Activated CD8-positive, alpha-beta memory T cell treated with anti-CD3 and anti-CD28 coated beads for 36 hours (primary cell): ENCODE data around the gene KIAA0232. TPM values are rescaled to one million over a fixed set of nuclear protein-coding genes. Genes with fewer than 3 reads are reported as not detected.

Experiments used
- CTCF ChIA-PET: fragments of 350-600 bp; sonication (Branson Sonifier 250); formaldehyde crosslinking; loops from one replicate; lab custom pipeline; 2021; ENCODE audit warnings: antibody characterized with exemption; lab: Charles Lee
- POLR2A ChIA-PET: fragments of 350-600 bp; sonication (Branson Sonifier 250); formaldehyde crosslinking; loops from one replicate; lab custom pipeline; 2021; ENCODE audit warnings: antibody characterized with exemption; lab: Charles Lee
- total RNA-seq, 2 experiments: library from RNA; stranded (reverse); gene quantifications; one replicate each; pipeline ENCODE4 v1.2.3, GENCODE V29; 2021

The KIAA0232 gene
- total RNA-seq, 2 experiments from 2014 or later = 14.0 to 17.5 TPM

- ChIA-PET CTCF (interaction anchor here (3.8 kb wide), 1 partner anchor 27 kb away, joined by 12 read pairs; no protein-coding TSS in a partner anchor), POLR2A (interaction anchor here (2.5 kb wide), 1 partner anchor 8 kb away, joined by 27 read pairs; the partner anchor contains the start of gene TBC1D14)
Observed at GRCh38 chr4:6900956-6901355, 118.4 kb downstream of the KIAA0232 start.

- CTCF ChIA-PET = interaction anchor here (3.8 kb wide), 1 partner anchor 28 kb away, joined by 12 read pairs; no protein-coding TSS in a partner anchor
- POLR2A ChIA-PET = interaction anchor here (0.6 kb wide), 1 partner anchor 212 kb away, joined by 4 read pairs; no protein-coding TSS in a partner anchor
Observed at GRCh38 chr4:6901669-6902317, 119.3 kb downstream of the KIAA0232 start.

DNA sequence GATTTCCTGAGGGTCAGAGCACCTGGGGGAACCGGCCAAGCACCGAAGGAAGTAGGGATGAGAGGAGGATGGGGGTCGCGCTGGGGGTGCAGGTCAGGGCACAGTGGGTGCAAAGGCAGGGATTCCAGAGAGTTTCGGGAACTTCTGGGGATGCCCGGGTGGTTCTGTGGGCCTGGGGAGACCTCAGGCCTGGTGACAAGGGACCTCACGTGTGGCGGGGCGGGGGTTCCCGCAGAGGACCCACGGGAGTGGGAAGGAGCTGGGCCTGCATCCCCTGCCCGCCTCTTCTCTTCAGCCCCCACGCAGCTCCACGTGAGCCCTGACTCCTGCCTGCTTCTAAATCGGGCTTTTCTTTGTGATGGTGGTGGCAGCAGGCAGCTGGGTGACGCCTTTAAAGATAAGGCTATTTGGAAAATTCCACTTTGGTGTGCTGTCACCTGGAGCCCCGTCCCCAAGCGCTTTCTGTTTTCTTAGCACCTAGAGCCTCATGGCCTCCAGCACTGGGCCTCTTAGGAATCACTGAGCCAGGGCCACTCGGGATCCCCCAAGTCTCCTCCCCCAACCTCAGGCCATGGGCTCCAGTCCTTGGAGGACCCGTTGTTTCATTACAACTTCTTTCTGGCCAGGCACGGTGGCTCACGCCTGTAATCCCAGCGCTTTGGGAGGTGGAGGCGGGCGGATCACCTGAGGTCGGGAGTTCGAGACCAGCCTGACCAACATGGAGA, 120.0 kb downstream of the KIAA0232 start:
- CTCF ChIA-PET = interaction anchor here (3.8 kb wide), 1 partner anchor 29 kb away, joined by 12 read pairs; no protein-coding TSS in a partner anchor
- POLR2A ChIA-PET = interaction anchor here (0.6 kb wide), 1 partner anchor 212 kb away, joined by 4 read pairs; no protein-coding TSS in a partner anchor

- CTCF ChIA-PET = interaction anchor here (0.7 to 1.3 kb wide), 3 partner anchors 20 to 186 kb away, joined by 3 to 4 read pairs (median 3); no protein-coding TSS in a partner anchor
- POLR2A ChIA-PET = no interaction called here
Observed at GRCh38 chr4:6905516-6906445, 123.3 kb downstream of the KIAA0232 start.

DNA sequence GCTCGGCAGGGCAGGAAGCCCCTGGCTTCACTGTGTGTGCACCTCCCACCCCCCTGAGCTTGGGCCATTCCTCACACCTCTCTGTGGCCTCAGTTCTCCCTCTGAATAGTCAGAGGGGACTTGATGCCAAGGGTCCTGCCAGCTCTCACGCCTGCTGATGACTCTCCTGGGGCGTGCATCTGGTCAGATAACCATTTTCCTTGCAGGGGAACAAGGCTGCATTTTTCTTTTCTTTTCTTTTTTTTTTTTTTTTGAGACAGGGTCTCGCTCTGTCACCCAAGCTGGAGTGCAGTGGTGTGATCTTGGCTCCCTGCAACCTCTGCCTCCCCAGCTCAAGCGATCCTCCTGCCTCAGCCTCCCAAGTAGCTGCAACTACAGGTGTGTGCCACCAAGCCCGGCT, 124.0 kb downstream of the KIAA0232 start:
- ChIA-PET POLR2A (interaction anchor here (0.6 kb wide), 1 partner anchor 94 kb away, joined by 4 read pairs; no protein-coding TSS in a partner anchor), CTCF (interaction anchor here (0.8 to 1.3 kb wide), 2 partner anchors 20 to 186 kb away, joined by 3 to 4 read pairs; no protein-coding TSS in a partner anchor)

DNA sequence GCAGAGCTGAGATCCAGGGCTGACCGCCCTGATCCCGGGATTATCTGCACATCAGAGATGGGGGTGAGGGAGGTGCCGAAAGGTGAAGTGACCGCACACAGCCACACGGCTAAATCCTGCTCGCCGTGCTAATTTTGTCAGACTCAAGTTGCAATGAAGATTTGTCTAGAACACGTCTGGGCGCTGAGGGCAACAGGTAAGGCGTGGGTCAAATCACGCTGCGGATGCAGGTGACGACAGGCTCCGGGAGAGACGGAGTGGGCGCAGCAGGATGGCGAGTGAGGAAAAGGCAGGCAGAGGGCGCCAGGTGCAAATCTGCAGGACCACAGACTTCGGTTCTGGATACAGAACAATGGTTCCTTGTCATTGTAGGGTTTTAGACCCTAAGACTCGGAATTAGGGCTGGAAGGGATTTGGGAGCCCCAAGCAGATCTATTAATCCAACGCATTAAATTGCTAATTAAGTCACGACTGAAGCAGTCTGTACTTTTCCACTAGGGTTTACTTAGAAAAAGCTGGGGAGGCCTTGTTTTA, 125.2 kb downstream of the KIAA0232 start:
- CTCF ChIA-PET = interaction anchor here (1.7 to 2.4 kb wide), 2 partner anchors 7 to 9 kb away, joined by 4 to 13 read pairs; no protein-coding TSS in a partner anchor
- POLR2A ChIA-PET = no interaction called here

GRCh38 chr4:6908432-6909112, 126.0 kb downstream of the KIAA0232 start:
- CTCF ChIA-PET = interaction anchor here (0.7 to 2.4 kb wide), 10 partner anchors 8 to 234 kb away, joined by 3 to 13 read pairs (median 4); partner anchors contain the start of genes GRPEL1 and MRFAP1L1
- POLR2A ChIA-PET = interaction anchor here (0.5 to 1.8 kb wide), 13 partner anchors 9 to 242 kb away, joined by 3 to 27 read pairs (median 5); partner anchors contain the start of gene TADA2B

- POLR2A ChIA-PET = interaction anchor here (0.6 to 1.8 kb wide), 14 partner anchors 9 to 236 kb away, joined by 3 to 27 read pairs (median 4); partner anchors contain the start of gene TADA2B
- CTCF ChIA-PET = interaction anchor here (0.7 to 2.4 kb wide), 11 partner anchors 9 to 235 kb away, joined by 3 to 13 read pairs (median 3); partner anchors contain the start of genes GRPEL1 and MRFAP1L1
Observed at GRCh38 chr4:6909113-6909969, 126.8 kb downstream of the KIAA0232 start, which contains the start of gene TBC1D14. Gene TBC1D14, plus strand, starts transcription at chr4:6909826. Its CDS starts 13,564 bp downstream, at chr4:6923390.

- ChIA-PET CTCF (interaction anchor here (0.9 to 2.4 kb wide), 5 partner anchors 11 to 190 kb away, joined by 3 to 13 read pairs (median 3); a partner anchor contains a TSS), POLR2A (interaction anchor here (0.9 to 2.4 kb wide), 8 partner anchors 10 to 236 kb away, joined by 3 to 27 read pairs (median 5); partner anchors contain the start of gene GRPEL1)
Observed at GRCh38 chr4:6909970-6910339, 127.4 kb downstream of the KIAA0232 start.

DNA sequence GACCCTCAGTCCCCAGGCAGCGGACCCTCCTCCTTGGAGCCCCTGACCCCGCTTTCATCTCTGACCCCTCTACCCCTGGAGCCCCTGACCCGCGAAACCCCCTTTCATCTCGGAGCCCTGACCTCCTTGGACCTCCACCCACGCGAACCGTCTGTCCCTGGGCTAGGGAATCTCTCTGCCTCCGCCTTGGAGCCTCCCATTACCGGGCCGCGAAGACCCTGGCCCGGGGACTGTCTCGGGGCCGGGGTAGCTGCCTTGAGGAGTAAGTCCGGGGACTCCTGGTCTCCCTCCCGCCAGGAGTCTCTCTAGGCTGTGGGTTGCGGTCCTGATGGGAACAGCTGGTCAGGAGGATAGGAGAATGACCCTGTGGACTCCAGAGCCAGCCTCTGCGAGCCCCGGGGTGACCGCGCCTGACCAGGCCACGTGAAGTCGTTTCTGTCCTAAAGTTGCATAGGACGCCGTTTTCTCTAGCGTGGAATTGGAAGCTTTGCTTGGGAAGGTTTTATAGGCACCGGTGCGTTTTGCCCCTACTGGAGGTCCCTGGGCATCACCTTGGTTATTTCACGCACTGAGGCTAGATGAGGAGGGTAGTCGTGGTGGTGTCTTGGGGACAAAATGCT, 127.9 kb downstream of the KIAA0232 start:
- ChIA-PET POLR2A (interaction anchor here (1.0 to 2.4 kb wide), 2 partner anchors 76 to 158 kb away, joined by 5 to 6 read pairs; partner anchors contain the start of gene GRPEL1), CTCF (interaction anchor here (0.6 to 1.3 kb wide), 4 partner anchors 64 to 364 kb away, joined by 3 read pairs; partner anchors contain the start of gene GRPEL1)

DNA sequence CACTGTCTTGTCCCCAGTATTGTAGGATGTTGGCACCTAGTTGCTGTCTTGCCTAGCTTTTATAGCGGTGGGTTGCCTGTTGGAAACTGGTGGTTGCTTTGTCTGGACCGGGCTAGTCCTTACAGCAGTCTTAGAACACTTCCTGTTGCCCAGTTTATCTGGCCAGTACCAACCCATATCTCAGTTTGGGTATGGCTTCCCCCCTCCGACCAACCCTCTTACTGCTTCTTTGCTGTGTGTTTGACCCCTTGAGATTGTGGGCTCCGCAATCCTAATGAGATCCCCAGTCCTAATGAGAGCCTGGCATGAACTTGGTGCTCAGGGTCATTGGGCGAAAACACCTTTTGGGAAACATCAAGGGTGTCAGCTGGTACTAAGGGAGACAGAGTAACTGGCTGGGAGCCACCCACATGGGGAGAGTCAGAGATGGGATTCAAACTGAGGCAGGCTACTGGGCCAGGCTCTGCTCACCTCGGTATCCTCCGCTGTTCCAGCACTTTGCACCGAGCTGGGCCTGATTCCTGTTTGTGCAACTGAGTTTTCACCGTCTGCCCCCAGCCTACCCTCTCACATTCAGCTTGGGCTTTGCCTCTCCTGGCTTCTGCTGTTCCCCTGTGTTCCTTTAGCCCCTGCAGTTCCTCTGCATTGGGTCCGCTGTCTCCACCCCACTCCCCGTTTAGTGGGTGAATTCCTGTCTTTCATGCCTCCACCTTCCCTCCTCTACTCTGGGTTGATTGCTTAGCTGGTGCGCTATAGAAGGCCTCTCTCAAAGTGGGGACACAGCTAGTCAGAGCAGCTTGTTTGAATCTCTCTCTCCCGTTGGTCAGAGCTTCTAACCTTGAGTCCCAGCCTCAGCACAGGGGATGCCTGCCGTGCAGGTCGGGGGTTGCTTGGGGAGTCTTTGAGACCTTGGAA, 128.7 kb downstream of the KIAA0232 start:
- CTCF ChIA-PET = interaction anchor here (0.6 to 1.3 kb wide), 6 partner anchors 61 to 365 kb away, joined by 3 to 5 read pairs (median 3); partner anchors contain the start of gene GRPEL1
- POLR2A ChIA-PET = interaction anchor here (1.0 to 2.4 kb wide), 2 partner anchors 75 to 157 kb away, joined by 5 to 6 read pairs; partner anchors contain the start of gene GRPEL1

DNA sequence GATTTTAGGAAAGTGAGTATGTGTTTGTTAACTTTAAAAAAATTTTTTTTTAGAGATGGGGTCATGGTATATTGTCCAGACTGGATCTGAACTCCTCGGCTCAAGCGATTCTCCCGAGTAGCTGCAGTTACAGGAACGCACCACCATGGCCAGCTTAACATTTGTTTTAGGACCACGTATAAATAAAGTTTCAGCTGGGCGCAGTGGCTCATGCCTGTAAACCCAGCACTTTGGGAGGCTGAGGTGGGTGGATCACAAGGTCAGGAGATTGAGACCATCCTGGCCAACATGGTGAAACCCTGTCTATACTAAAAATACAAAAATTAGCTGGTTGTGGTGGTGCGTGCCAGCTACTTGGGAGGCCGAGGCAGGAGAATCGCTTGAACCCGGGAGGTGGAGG, 129.4 kb downstream of the KIAA0232 start:
- POLR2A ChIA-PET = interaction anchor here (2.4 kb wide), 1 partner anchor 156 kb away, joined by 6 read pairs; the partner anchor contains the start of gene GRPEL1
- CTCF ChIA-PET = interaction anchor here (0.9 to 1.3 kb wide), 3 partner anchors 12 to 62 kb away, joined by 3 to 5 read pairs (median 3); no protein-coding TSS in a partner anchor

DNA sequence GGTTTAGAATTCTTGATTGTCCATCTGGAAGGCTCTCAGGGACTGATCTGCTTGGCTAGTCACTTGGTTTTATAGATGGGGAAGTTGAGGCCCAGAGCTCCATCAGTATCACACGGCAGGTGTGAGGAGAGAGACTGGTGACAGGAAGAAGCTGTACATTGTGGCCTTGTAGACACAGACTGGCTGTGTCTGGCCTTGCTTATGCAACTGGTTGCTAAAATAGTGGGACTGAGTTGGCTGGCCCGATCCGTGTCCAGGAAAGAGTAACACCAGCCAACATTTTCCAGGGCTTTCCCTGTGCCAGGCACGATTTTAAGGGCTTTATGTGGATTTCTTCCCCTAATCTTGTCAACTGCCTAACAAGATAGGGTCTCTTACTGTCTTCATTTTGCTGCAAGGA, 129.9 kb downstream of the KIAA0232 start:
- ChIA-PET POLR2A (interaction anchor here (2.4 kb wide), 1 partner anchor 156 kb away, joined by 6 read pairs; the partner anchor contains the start of gene GRPEL1), CTCF (interaction anchor here (0.9 to 1.7 kb wide), 3 partner anchors 13 to 155 kb away, joined by 3 to 5 read pairs (median 4); partner anchors contain the start of gene GRPEL1)
